GM15510 (cell line): ENCODE data around the gene NTRK3.

Source experiments
- POLR2A ChIP-seq: IDR thresholded peaks from 3 replicates; pipeline ENCODE4 v1.6.1; 2011; ENCODE audit warnings: borderline replicate concordance; ENCODE audit not compliant: insufficient read length; ENCODE audit errors: extremely low read depth

The NTRK3 gene

GRCh38 chr15:88256279-88257230 lies at the start of gene NTRK3:
Gene NTRK3, minus strand, starts transcription at chr15:88256739. Its CDS starts 586 bp downstream, at chr15:88256153.
- TF ChIP-seq POLR2A: no peak

- TF ChIP-seq POLR2A: no peak
Observed at GRCh38 chr15:88303395-88303794, 46.9 kb upstream of the NTRK3 start.

GRCh38 chr15:88302373-88302772 lies 45.8 kb upstream of the NTRK3 start:
- TF ChIP-seq POLR2A: no peak

GRCh38 chr15:88301311-88301710 lies 44.8 kb upstream of the NTRK3 start:
- TF ChIP-seq POLR2A: no peak

- no peak for TF ChIP-seq POLR2A
Observed at GRCh38 chr15:88300861-88301260, 44.3 kb upstream of the NTRK3 start.

- TF ChIP-seq POLR2A: no peak
Observed at GRCh38 chr15:88300089-88300488, 43.5 kb upstream of the NTRK3 start.

- no peak for TF ChIP-seq POLR2A
Observed at GRCh38 chr15:88299497-88299896, 43.0 kb upstream of the NTRK3 start.

GRCh38 chr15:88288661-88289060 lies 32.1 kb upstream of the NTRK3 start:
- no peak for TF ChIP-seq POLR2A

- TF ChIP-seq POLR2A: no peak
Observed at GRCh38 chr15:88288206-88288605, 31.7 kb upstream of the NTRK3 start.

- TF ChIP-seq POLR2A: no peak
Observed at GRCh38 chr15:88284318-88284998, 27.9 kb upstream of the NTRK3 start.

GRCh38 chr15:88282614-88283013 lies 26.1 kb upstream of the NTRK3 start:
- TF ChIP-seq POLR2A: no peak

GRCh38 chr15:88276821-88277410 lies 20.4 kb upstream of the NTRK3 start:
- no peak for TF ChIP-seq POLR2A

- TF ChIP-seq POLR2A: no peak
Observed at GRCh38 chr15:88275804-88276203, 19.3 kb upstream of the NTRK3 start.

GRCh38 chr15:88274553-88275460 lies 18.3 kb upstream of the NTRK3 start:
- no peak for TF ChIP-seq POLR2A

- no peak for TF ChIP-seq POLR2A
Observed at GRCh38 chr15:88272421-88272820, 15.9 kb upstream of the NTRK3 start.

- no peak for TF ChIP-seq POLR2A
Observed at GRCh38 chr15:88269356-88270062, 13.0 kb upstream of the NTRK3 start.
